ENCODE data around the gene TEX52. TPM values are rescaled to one million over a fixed set of nuclear protein-coding genes. Genes with fewer than 3 reads are reported as not detected.

TEX52 gene
- total and polyA plus RNA-seq, 2 experiments from 2014 or later, result not detected

- no peak overlapping the region for H3K4me3 ChIP-seq
- no peaks in the 10 kb centered on the region; the same call in 1 of the 2 replicates for H3K4me1 ChIP-seq (ENCODE audit: insufficient read depth)
- TF ChIP-seq ETS1 (IDR thresholded peaks at IDR 0.05) (no peak), ZNF462 (CRISPR knock-in tag; IDR thresholded peaks at IDR 0.05) (no peak), NANOG (IDR thresholded peaks at IDR 0.05; ENCODE audit: borderline replicate concordance) (no peak), EZH2phosphoT487 (IDR thresholded peaks at IDR 0.05; ENCODE audit: unreplicated experiment) (no peak), EZH2 (IDR thresholded peaks at IDR 0.05; ENCODE audit: low read depth, unreplicated experiment) (no peak)
- H3K27me3 ChIP-seq (ENCODE audit: insufficient read depth), result no peaks in the 10 kb centered on the region
- H3K9me3 Mint-ChIP-seq, result no peaks in the 10 kb centered on the region
- ATAC-seq (no peak), DNase-seq (ENCODE audit: low spot score) (no peak)
- no peaks in the 10 kb centered on the region; the same call in 2 of the 3 replicates for H3K4me1 Mint-ChIP-seq
- no peaks in the 10 kb centered on the region; the same call in 1 of the 2 replicates for H4K20me1 ChIP-seq (replicated peaks; ENCODE audit: insufficient read depth)
- H2AFZ ChIP-seq, result no peak overlapping the region
- H3K4me3 Mint-ChIP-seq, result no peak overlapping the region
- H3K36me3 ChIP-seq (ENCODE audit: insufficient read depth), result no peaks in the 10 kb centered on the region
- H3K27ac ChIP-seq (ENCODE audit: low read depth), result no peak overlapping the region
- H3K79me2 ChIP-seq (replicated peaks; ENCODE audit: insufficient read depth), result peaks cover 34% of the 10 kb centered on the region
- H3K36me3 Mint-ChIP-seq (ENCODE audit: low read depth), result no peaks in the 10 kb centered on the region
- H3K27me3 Mint-ChIP-seq (ENCODE audit: insufficient read depth, low read depth, poor library complexity), result peaks cover 2% of the 10 kb centered on the region
- no peak overlapping the region for H3K4me2 ChIP-seq
- H3K9me2 ChIP-seq (ENCODE audit: insufficient read depth), result no peaks in the 10 kb centered on the region
- H3K27ac Mint-ChIP-seq, result no peak overlapping the region
- H3F3A ChIP-seq (replicated peaks; ENCODE audit: low read depth), result no peaks in the 10 kb centered on the region
Observed at GRCh38 chr12:2897418-2897817, 40.6 kb upstream of the TEX52 start.

Measured in GM23338 (cell line).